ENCODE results near the gene SUGCT.
"Not testable (repeated sequence)": the region's sequence is repeated elsewhere in the genome, so short reads cannot be mapped to it uniquely, and the experiment has no call there.

The SUGCT gene

GRCh38 chr7:40401406-40401805 is 266.6 kb downstream of the SUGCT start:
- no peaks in the 10 kb centered on the region for H3K4me1 ChIP-seq (ENCODE audit: insufficient read depth, insufficient read length)
- TF ChIP-seq YY1 (IDR thresholded peaks at IDR 0.05; ENCODE audit: insufficient read depth, insufficient read length) (no peak), SUZ12 (IDR thresholded peaks at IDR 0.05; ENCODE audit: extremely low read depth, insufficient read depth, insufficient read length) (no peak), ZNF274 (IDR thresholded peaks at IDR 0.05; ENCODE audit: low read depth, low read length) (no peak)
- no peaks in the 10 kb centered on the region for H3K27me3 ChIP-seq (ENCODE audit: insufficient read depth, insufficient read length)
- no peak overlapping the region for H3K9ac ChIP-seq (ENCODE audit: insufficient read length, low read depth)
- H3K36me3 ChIP-seq (ENCODE audit: insufficient read depth, insufficient read length, low read length), result no peaks in the 10 kb centered on the region
- DNase-seq (ENCODE audit: low read depth, low spot score), result no peak
- no peak overlapping the region for H3K4me3 ChIP-seq (ENCODE audit: insufficient read length, low read depth)
- H3K9me3 ChIP-seq (ENCODE audit: insufficient read depth, low read length), result no peaks in the 10 kb centered on the region

- Histone ChIP-seq H3K36me3 (ENCODE audit: insufficient read depth, insufficient read length, low read length) (no peaks in the 10 kb centered on the region), H3K9me3 (ENCODE audit: insufficient read depth, low read length) (no peaks in the 10 kb centered on the region), H3K27me3 (ENCODE audit: insufficient read depth, insufficient read length) (no peaks in the 10 kb centered on the region), H3K4me1 (ENCODE audit: insufficient read depth, insufficient read length) (no peaks in the 10 kb centered on the region), H3K4me3 (ENCODE audit: insufficient read length, low read depth) (no peak overlapping the region), H3K9ac (ENCODE audit: insufficient read length, low read depth) (no peak overlapping the region)
- TF ChIP-seq SUZ12 (IDR thresholded peaks at IDR 0.05; ENCODE audit: extremely low read depth, insufficient read depth, insufficient read length), result no peak
- no peak for TF ChIP-seq YY1 (IDR thresholded peaks at IDR 0.05; ENCODE audit: insufficient read depth, insufficient read length)
- no peak for TF ChIP-seq ZNF274 (IDR thresholded peaks at IDR 0.05; ENCODE audit: low read depth, low read length)
- no peak for DNase-seq (ENCODE audit: low read depth, low spot score)
These were observed 267.9 kb downstream of the SUGCT start for GRCh38 chr7:40402661-40403060.

- Histone ChIP-seq H3K4me3 (ENCODE audit: insufficient read length, low read depth) (no peak overlapping the region), H3K9ac (ENCODE audit: insufficient read length, low read depth) (no peak overlapping the region), H3K4me1 (ENCODE audit: insufficient read depth, insufficient read length) (no peaks in the 10 kb centered on the region), H3K27me3 (ENCODE audit: insufficient read depth, insufficient read length) (no peaks in the 10 kb centered on the region), H3K9me3 (ENCODE audit: insufficient read depth, low read length) (no peaks in the 10 kb centered on the region), H3K36me3 (ENCODE audit: insufficient read depth, insufficient read length, low read length) (no peaks in the 10 kb centered on the region)
- no peak for DNase-seq (ENCODE audit: low read depth, low spot score)
- TF ChIP-seq ZNF274 (IDR thresholded peaks at IDR 0.05; ENCODE audit: low read depth, low read length) (no peak), YY1 (IDR thresholded peaks at IDR 0.05; ENCODE audit: insufficient read depth, insufficient read length) (no peak), SUZ12 (IDR thresholded peaks at IDR 0.05; ENCODE audit: extremely low read depth, insufficient read depth, insufficient read length) (no peak)
These were observed 269.1 kb downstream of the SUGCT start for GRCh38 chr7:40403703-40404476.

GRCh38 chr7:40405991-40406390 is 271.2 kb downstream of the SUGCT start:
- Histone ChIP-seq H3K36me3 (ENCODE audit: insufficient read depth, insufficient read length, low read length) (no peaks in the 10 kb centered on the region), H3K9ac (ENCODE audit: insufficient read length, low read depth) (no peak overlapping the region), H3K4me1 (ENCODE audit: insufficient read depth, insufficient read length) (no peaks in the 10 kb centered on the region), H3K9me3 (ENCODE audit: insufficient read depth, low read length) (no peaks in the 10 kb centered on the region), H3K4me3 (ENCODE audit: insufficient read length, low read depth) (no peak overlapping the region), H3K27me3 (ENCODE audit: insufficient read depth, insufficient read length) (no peaks in the 10 kb centered on the region)
- no peak for DNase-seq (ENCODE audit: low read depth, low spot score)
- TF ChIP-seq SUZ12 (IDR thresholded peaks at IDR 0.05; ENCODE audit: extremely low read depth, insufficient read depth, insufficient read length), result no peak
- no peak for TF ChIP-seq YY1 (IDR thresholded peaks at IDR 0.05; ENCODE audit: insufficient read depth, insufficient read length)
- TF ChIP-seq ZNF274 (IDR thresholded peaks at IDR 0.05; ENCODE audit: low read depth, low read length), result no peak

GRCh38 chr7:40412323-40412722 is 277.5 kb downstream of the SUGCT start:
- DNase-seq (ENCODE audit: low read depth, low spot score), result no peak
- Histone ChIP-seq H3K36me3 (ENCODE audit: insufficient read depth, insufficient read length, low read length) (no peaks in the 10 kb centered on the region), H3K27me3 (ENCODE audit: insufficient read depth, insufficient read length) (no peaks in the 10 kb centered on the region), H3K9ac (ENCODE audit: insufficient read length, low read depth) (no peak overlapping the region), H3K9me3 (ENCODE audit: insufficient read depth, low read length) (no peaks in the 10 kb centered on the region), H3K4me1 (ENCODE audit: insufficient read depth, insufficient read length) (no peaks in the 10 kb centered on the region), H3K4me3 (ENCODE audit: insufficient read length, low read depth) (no peak overlapping the region)
- TF ChIP-seq ZNF274 (IDR thresholded peaks at IDR 0.05; ENCODE audit: low read depth, low read length) (no peak), SUZ12 (IDR thresholded peaks at IDR 0.05; ENCODE audit: extremely low read depth, insufficient read depth, insufficient read length) (no peak), YY1 (IDR thresholded peaks at IDR 0.05; ENCODE audit: insufficient read depth, insufficient read length) (no peak)

GRCh38 chr7:40414704-40415103 is 279.9 kb downstream of the SUGCT start:
- not testable (repeated sequence) for H3K27me3 ChIP-seq (ENCODE audit: insufficient read depth, insufficient read length); H3K4me3 ChIP-seq (ENCODE audit: insufficient read length, low read depth); H3K9ac ChIP-seq (ENCODE audit: insufficient read length, low read depth); H3K9me3 ChIP-seq (ENCODE audit: insufficient read depth, low read length); DNase-seq (ENCODE audit: low read depth, low spot score); H3K4me1 ChIP-seq (ENCODE audit: insufficient read depth, insufficient read length); H3K36me3 ChIP-seq (ENCODE audit: insufficient read depth, insufficient read length, low read length)

GRCh38 chr7:40418448-40418847 is 283.6 kb downstream of the SUGCT start:
- H3K9ac ChIP-seq (ENCODE audit: insufficient read length, low read depth), result no peak overlapping the region
- H3K9me3 ChIP-seq (ENCODE audit: insufficient read depth, low read length), result no peaks in the 10 kb centered on the region
- TF ChIP-seq ZNF274 (IDR thresholded peaks at IDR 0.05; ENCODE audit: low read depth, low read length), result no peak
- TF ChIP-seq SUZ12 (IDR thresholded peaks at IDR 0.05; ENCODE audit: extremely low read depth, insufficient read depth, insufficient read length), result no peak
- no peak for TF ChIP-seq YY1 (IDR thresholded peaks at IDR 0.05; ENCODE audit: insufficient read depth, insufficient read length)
- H3K4me3 ChIP-seq (ENCODE audit: insufficient read length, low read depth), result no peak overlapping the region
- H3K36me3 ChIP-seq (ENCODE audit: insufficient read depth, insufficient read length, low read length), result no peaks in the 10 kb centered on the region
- no peaks in the 10 kb centered on the region for H3K4me1 ChIP-seq (ENCODE audit: insufficient read depth, insufficient read length)
- H3K27me3 ChIP-seq (ENCODE audit: insufficient read depth, insufficient read length), result no peaks in the 10 kb centered on the region
- DNase-seq (ENCODE audit: low read depth, low spot score), result no peak
